RWPE1 (cell line): ENCODE measurements around the gene LANCL2.

Experiments used
- CTCF ChIA-PET: fragments of 350-600 bp; sonication (Branson Sonifier 250); formaldehyde crosslinking; extraction: SDS; loops from one replicate; lab custom pipeline; 2021; lab: Yijun Ruan, JAX
- POLR2A ChIA-PET: fragments of 400-600 bp; formaldehyde crosslinking; extraction: SDS; loops from one replicate; lab custom pipeline; 2020; ENCODE audit warnings: antibody characterized with exemption; ENCODE audit not compliant: low non-redundant PET; lab: Yijun Ruan, JAX
- DNase-seq: peaks from one replicate; pipeline ENCODE4 v3.0.0; 2012; ENCODE audit warnings: low spot score
- H3K27ac ChIP-seq: fragments of 450-650 bp; 2 replicates; pipeline ENCODE4 v1.5.1; 2017
- TF ChIP-seq, protein P1 (sequence below): fragments of 450-650 bp; conservative IDR thresholded peaks from 2 replicates; pipeline ENCODE4 v1.5.1; 2017; ENCODE audit warnings: low read depth, mild to moderate bottlenecking

Gene LANCL2

DNA sequence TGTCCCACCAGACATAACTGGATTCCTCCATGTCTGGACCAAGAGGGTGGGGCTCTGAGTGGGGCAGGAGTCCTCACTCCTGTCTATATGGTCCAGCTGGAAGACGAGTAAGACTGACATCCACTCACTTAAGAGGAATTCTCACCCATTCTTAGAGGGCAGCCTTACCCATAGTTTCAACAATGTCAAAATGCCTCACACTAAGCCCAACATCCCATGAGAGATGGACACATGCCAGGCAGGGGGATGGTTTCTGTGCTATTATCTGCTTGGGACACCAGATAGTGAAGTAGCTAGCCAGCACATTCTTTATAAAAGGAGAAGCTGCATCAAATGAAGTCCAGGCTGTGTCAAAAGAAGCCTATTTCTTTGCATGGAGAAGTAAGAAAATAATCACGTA, 4.7 kb upstream of the LANCL2 start:
- no peak overlapping the region for H3K27ac ChIP-seq
- CTCF ChIA-PET = interaction anchor here (0.7 kb wide), 1 partner anchor 80 kb away, joined by 3 read pairs; no protein-coding TSS in a partner anchor
- no peak for DNase-seq

DNA sequence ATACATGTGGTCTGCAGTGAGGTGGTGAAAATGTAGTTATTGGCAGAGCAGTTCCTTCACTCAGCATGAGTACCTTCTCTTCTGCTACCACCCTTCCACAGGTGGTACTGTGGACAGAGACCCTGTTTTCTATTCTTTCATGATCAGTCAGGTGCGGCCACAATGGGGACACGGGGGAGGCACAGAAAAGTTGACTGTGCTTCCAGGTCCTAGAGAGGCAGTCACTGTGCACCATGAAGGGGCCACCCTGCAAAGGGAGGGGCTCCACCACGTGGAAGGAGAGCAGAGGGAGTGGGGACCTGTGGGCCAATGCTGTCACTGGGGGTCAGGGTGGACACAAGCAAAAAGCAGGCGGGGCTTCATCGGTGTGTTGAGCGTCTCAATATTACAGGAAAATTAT, 3.6 kb upstream of the LANCL2 start:
- no peak overlapping the region for H3K27ac ChIP-seq
- ChIA-PET CTCF (interaction anchor here (1.0 kb wide), 1 partner anchor 10 kb away, joined by 4 read pairs; no protein-coding TSS in a partner anchor), POLR2A (no interaction called here)
- TF ChIP-seq, protein P1, sequence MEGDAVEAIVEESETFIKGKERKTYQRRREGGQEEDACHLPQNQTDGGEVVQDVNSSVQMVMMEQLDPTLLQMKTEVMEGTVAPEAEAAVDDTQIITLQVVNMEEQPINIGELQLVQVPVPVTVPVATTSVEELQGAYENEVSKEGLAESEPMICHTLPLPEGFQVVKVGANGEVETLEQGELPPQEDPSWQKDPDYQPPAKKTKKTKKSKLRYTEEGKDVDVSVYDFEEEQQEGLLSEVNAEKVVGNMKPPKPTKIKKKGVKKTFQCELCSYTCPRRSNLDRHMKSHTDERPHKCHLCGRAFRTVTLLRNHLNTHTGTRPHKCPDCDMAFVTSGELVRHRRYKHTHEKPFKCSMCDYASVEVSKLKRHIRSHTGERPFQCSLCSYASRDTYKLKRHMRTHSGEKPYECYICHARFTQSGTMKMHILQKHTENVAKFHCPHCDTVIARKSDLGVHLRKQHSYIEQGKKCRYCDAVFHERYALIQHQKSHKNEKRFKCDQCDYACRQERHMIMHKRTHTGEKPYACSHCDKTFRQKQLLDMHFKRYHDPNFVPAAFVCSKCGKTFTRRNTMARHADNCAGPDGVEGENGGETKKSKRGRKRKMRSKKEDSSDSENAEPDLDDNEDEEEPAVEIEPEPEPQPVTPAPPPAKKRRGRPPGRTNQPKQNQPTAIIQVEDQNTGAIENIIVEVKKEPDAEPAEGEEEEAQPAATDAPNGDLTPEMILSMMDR = no peak
- no peak for DNase-seq

More for the DNA sequence above, 4.7 kb upstream of the LANCL2 start:
- POLR2A ChIA-PET = no interaction called here
- TF ChIP-seq, protein P1 = no peak

DNA sequence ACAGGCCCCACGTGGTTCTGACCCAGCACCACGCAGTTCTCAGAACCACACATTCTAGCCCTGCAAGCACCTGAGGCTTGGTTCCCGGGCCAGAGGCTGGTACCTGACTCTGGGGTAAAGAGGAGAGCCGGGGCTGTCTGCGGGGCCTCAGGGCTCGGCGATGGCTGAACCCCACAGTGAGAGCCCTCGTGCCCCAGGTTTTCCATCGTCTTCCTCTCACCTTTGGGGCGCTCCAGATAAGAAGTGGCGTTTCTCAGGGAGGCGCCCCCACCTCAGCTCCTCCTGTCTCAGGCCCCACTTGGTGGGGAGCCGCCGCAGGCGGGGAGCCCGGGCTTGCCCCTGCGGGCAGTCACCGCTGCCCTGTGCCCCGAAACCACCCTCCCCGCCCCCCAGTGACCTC, 2.2 kb upstream of the LANCL2 start:
- ChIA-PET POLR2A (interaction anchor here (0.6 kb wide), 1 partner anchor 594 kb away, joined by 3 read pairs; no protein-coding TSS in a partner anchor), CTCF (interaction anchor here (1.0 kb wide), 1 partner anchor 8 kb away, joined by 4 read pairs; no protein-coding TSS in a partner anchor)
- TF ChIP-seq, protein P1 = no peak
- no peak for DNase-seq
- H3K27ac ChIP-seq = no peak overlapping the region

DNA sequence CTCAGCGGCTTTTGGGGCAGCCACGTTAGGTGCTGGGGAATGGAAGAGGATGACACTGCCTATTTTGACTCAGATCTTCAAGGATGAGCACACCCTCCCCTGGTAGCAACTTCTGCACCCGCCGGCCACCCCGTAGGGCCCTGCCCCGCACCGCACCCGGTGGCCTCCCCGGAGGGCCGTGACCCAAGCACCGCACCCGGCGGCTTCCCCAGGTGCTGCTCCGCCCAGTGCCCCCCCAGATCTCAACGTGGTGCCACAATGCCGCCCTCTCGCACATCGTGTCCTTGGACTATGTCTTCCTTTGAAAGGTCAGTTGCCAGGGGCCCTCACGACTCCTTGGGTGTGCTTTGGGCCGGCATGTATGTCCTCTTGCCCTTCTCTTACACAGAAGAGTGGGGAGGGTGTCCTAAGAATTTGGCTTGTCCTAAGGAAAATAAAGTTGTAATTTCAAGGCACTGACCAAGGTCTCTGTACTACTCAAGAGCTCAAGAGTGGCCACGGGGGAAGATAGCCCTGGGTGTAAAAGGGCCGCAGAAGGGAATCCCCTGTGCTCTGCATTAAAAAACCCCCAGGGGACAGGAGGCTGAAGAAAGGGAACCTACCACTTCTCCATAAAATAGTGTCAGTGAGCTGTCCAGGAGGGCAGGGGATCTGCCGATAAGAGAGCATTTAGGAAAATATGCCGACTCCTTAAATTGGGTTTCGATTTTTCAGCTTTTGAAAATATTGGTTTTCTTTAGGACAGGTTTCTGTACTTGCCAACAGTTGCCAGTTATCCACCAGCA, 1.6 kb upstream of the LANCL2 start:
- CTCF ChIA-PET = no interaction called here

DNA sequence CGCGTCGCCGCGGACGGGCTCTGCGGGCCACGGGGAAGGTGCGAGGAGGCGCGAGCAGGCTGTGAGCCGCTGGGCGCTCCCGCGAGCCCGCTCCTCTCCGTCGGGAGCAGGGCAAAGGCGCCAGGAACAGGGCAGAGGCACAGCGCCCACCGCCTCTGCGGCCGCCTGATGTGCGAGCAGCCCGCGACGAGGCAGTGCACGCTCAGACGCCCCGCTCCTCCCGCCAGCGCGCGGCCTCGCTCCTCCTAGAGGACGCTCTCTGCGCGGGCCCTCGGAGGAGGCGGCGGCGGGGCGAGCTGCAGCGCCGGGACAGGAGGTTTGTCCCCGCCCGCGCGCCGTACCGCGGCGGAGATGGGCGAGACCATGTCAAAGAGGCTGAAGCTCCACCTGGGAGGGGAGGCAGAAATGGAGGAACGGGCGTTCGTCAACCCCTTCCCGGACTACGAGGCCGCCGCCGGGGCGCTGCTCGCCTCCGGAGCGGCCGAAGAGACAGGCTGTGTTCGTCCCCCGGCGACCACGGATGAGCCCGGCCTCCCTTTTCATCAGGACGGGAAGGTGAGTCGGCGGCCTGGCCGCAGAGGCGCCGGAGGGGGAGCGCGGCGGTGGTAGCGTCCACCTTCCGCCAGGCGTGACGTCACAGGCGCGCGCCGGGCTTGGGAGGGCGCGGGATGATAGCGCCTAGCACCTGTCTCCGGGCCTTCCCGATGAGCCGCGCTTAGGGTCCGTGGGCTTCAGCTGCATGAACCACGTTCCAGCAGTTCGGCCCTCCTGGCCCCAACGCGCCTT, 731 bp downstream of the LANCL2 start:
- TF ChIP-seq, protein P1 = peak; percentile 47
- DNase-seq = peak; percentile 90
- ChIA-PET POLR2A (interaction anchor here (0.8 to 1.2 kb wide), 2 partner anchors 9 to 77 kb away, joined by 3 read pairs; no protein-coding TSS in a partner anchor), CTCF (interaction anchor here (0.5 to 1.1 kb wide), 6 partner anchors 9 to 470 kb away, joined by 3 to 6 read pairs (median 3); no protein-coding TSS in a partner anchor)
- peak overlapping the region; percentile 94 for H3K27ac ChIP-seq

More for the DNA sequence above, 1.6 kb upstream of the LANCL2 start:
- no peak overlapping the region for H3K27ac ChIP-seq
- POLR2A ChIA-PET = interaction anchor here (0.6 kb wide), 1 partner anchor 594 kb away, joined by 3 read pairs; no protein-coding TSS in a partner anchor
- no peak for DNase-seq
- TF ChIP-seq, protein P1 = no peak
